H1 (cell line): ENCODE data around the gene GPM6B. TPM values are rescaled to one million over a fixed set of nuclear protein-coding genes. Genes with fewer than 3 reads are reported as not detected.

Experiments
- CTCF ChIA-PET: fragments of 300-600 bp; sonication (Branson Sonifier 250); formaldehyde crosslinking; loops from one replicate; lab custom pipeline; 2021; ENCODE audit not compliant: partially characterized antibody; lab: Charles Lee
- POLR2A ChIA-PET: fragments of 300-600 bp; sonication (Branson Sonifier 250); formaldehyde crosslinking; loops from one replicate; lab custom pipeline; 2021; ENCODE audit warnings: inconsistent platforms; ENCODE audit not compliant: partially characterized antibody; lab: Charles Lee
- DNase-seq, 2 experiments: peaks; one replicate each; pipeline versions ENCODE4 v3.0.0 to v3.0.0-alpha.2; 2010 to 2022; ENCODE audit warnings: low spot score in 2 of 2, low read depth in 1 of 2, mixed read lengths in 1 of 2
- FAIRE-seq: peaks from 2 replicates; lab custom pipeline; 2011; peaks lifted over from hg19 to GRCh38; lab: Jason Lieb, UNC
- H2AFZ ChIP-seq: 2 replicates; pipeline ENCODE4 v1.8.1; 2012; ENCODE audit warnings: low read length, inconsistent platforms
- H2AK5ac ChIP-seq: 2 replicates; pipeline ENCODE4 v1.6.1; 2013; ENCODE audit warnings: low read depth, low read length
- H2BK120ac ChIP-seq: replicated peaks from 2 replicates; pipeline ENCODE3; 2013; ENCODE audit warnings: low read depth, low read length, inconsistent platforms
- H2BK12ac ChIP-seq: 2 replicates; pipeline ENCODE4 v1.6.1; 2013; ENCODE audit warnings: low read depth, low read length
- H2BK15ac ChIP-seq: 2 replicates; pipeline ENCODE4 v1.6.1; 2013; ENCODE audit warnings: low read length
- H2BK20ac ChIP-seq: 2 replicates; pipeline ENCODE4 v1.6.1; 2013; ENCODE audit warnings: low read length
- H2BK5ac ChIP-seq: 2 replicates; pipeline ENCODE4 v1.6.1; 2013; ENCODE audit warnings: low read depth, low read length
- H3K14ac ChIP-seq: 2 replicates; pipeline ENCODE4 v1.6.1; 2013; ENCODE audit warnings: inconsistent platforms; ENCODE audit not compliant: insufficient read length
- H3K18ac ChIP-seq: 2 replicates; pipeline ENCODE4 v1.6.1; 2013; ENCODE audit warnings: low read length; ENCODE audit errors: extremely low read depth
- H3K23ac ChIP-seq: 2 replicates; pipeline ENCODE4 v1.6.1; 2013; ENCODE audit warnings: inconsistent platforms; ENCODE audit not compliant: insufficient read length
- H3K23me2 ChIP-seq: 2 replicates; pipeline ENCODE4 v1.6.1; 2013; ENCODE audit warnings: low read depth, low read length
- H3K27ac ChIP-seq: 2 replicates; pipeline ENCODE4 v1.6.1; 2011; ENCODE audit warnings: low read depth, low read length, inconsistent platforms
- H3K27me3 ChIP-seq, 4 experiments: replicated peaks in 1 of 4; 1 replicate in 1 of 4; 2 replicates in 3 of 4; pipeline versions ENCODE4 v1.6.1 to v1.8.1; 2011 to 2013; ENCODE audit warnings: low read length in 3 of 4, mild to moderate bottlenecking in 3 of 4, inconsistent platforms in 2 of 4, mixed read lengths in 2 of 4, moderate library complexity in 1 of 4; ENCODE audit not compliant: control insufficient read depth in 3 of 4, insufficient read depth in 3 of 4; ENCODE audit errors: extremely low read depth in 1 of 4
- H3K36me3 ChIP-seq, 4 experiments: 2 replicates each; pipeline versions ENCODE4 v1.6.1 to v1.8.1; 2011 to 2013; ENCODE audit warnings: mild to moderate bottlenecking in 4 of 4, low read length in 3 of 4, moderate library complexity in 2 of 4, control low read depth in 1 of 4, inconsistent platforms in 1 of 4; ENCODE audit not compliant: insufficient read depth in 4 of 4, control insufficient read depth in 2 of 4
- H3K4ac ChIP-seq: replicated peaks from 2 replicates; pipeline ENCODE3; 2013; ENCODE audit warnings: low read length, low read depth, mixed read lengths, inconsistent platforms; ENCODE audit not compliant: insufficient read length
- H3K4me1 ChIP-seq, 4 experiments: replicated peaks in 1 of 4; 1 replicate in 1 of 4; 2 replicates in 3 of 4; pipeline versions ENCODE4 v1.6.1 to v1.8.1; 2011 to 2013; ENCODE audit warnings: low read length in 3 of 4, inconsistent platforms in 2 of 4, mixed read lengths in 1 of 4; ENCODE audit not compliant: insufficient read depth in 4 of 4, control insufficient read depth in 3 of 4
- H3K4me2 ChIP-seq, 2 experiments: 2 replicates each; pipeline versions ENCODE4 v1.6.1 to v1.8.1; 2011 to 2013; ENCODE audit warnings: low read depth in 2 of 2, low read length in 2 of 2, control low read depth in 1 of 2, inconsistent platforms in 1 of 2, mild to moderate bottlenecking in 1 of 2; ENCODE audit not compliant: insufficient read depth in 1 of 2
- H3K4me3 ChIP-seq, 4 experiments: fragments of 200-600, 300-600 bp in 1 of 4; sonication (generic), shearing (Covaris generic), sonication (Bioruptor Twin) in 1 of 4; 2 replicates each; pipeline versions ENCODE4 v1.5.1 to v1.8.1; 2011 to 2016; ENCODE audit warnings: low read length in 4 of 4, low read depth in 3 of 4, control low read depth in 2 of 4, inconsistent platforms in 2 of 4, mild to moderate bottlenecking in 2 of 4, mixed read lengths in 1 of 4, moderate library complexity in 1 of 4; ENCODE audit not compliant: insufficient read depth in 2 of 4; ENCODE audit errors: extremely low read depth in 1 of 4
- H3K56ac ChIP-seq: replicated peaks from 2 replicates; pipeline ENCODE3; 2013; ENCODE audit warnings: low read depth, mild to moderate bottlenecking, mixed read lengths, low read length, inconsistent platforms; ENCODE audit not compliant: insufficient read length
- H3K79me1 ChIP-seq: 2 replicates; pipeline ENCODE4 v1.6.1; 2013; ENCODE audit warnings: low read depth, low read length, control low read depth
- H3K79me2 ChIP-seq, 2 experiments: 2 replicates each; pipeline versions ENCODE4 v1.6.1 to v1.8.1; 2012 to 2013; ENCODE audit warnings: low read length in 2 of 2, mild to moderate bottlenecking in 2 of 2, inconsistent platforms in 1 of 2; ENCODE audit not compliant: insufficient read depth in 2 of 2, control insufficient read depth in 1 of 2
- H3K9ac ChIP-seq, 4 experiments: replicated peaks in 1 of 4; 1 replicate in 1 of 4; 2 replicates in 3 of 4; pipeline versions ENCODE4 v1.6.1 to v1.8.1; 2011 to 2013; ENCODE audit warnings: low read depth in 3 of 4, low read length in 3 of 4, control low read depth in 2 of 4, mild to moderate bottlenecking in 2 of 4, moderate library complexity in 2 of 4, inconsistent platforms in 1 of 4; ENCODE audit errors: extremely low read depth in 1 of 4
- H3K9me3 ChIP-seq, 2 experiments: 2 replicates each; pipeline versions ENCODE4 v1.6.1 to v1.8.1; 2012 to 2013; ENCODE audit warnings: mild to moderate bottlenecking in 2 of 2, moderate library complexity in 2 of 2, control low read depth in 1 of 2, inconsistent platforms in 1 of 2, low read depth in 1 of 2, low read length in 1 of 2, mixed read lengths in 1 of 2; ENCODE audit not compliant: insufficient read depth in 2 of 2
- H4K20me1 ChIP-seq, 2 experiments: replicated peaks in 1 of 2; 2 replicates each; pipeline versions ENCODE3 to v1.8.1; 2011 to 2013; ENCODE audit warnings: inconsistent platforms in 2 of 2, low read length in 2 of 2, mild to moderate bottlenecking in 1 of 2; ENCODE audit not compliant: insufficient read depth in 2 of 2, control insufficient read depth in 1 of 2
- H4K5ac ChIP-seq: 2 replicates; pipeline ENCODE4 v1.6.1; 2013; ENCODE audit warnings: low read length, low read depth, mixed read lengths, inconsistent platforms; ENCODE audit not compliant: insufficient read length
- H4K8ac ChIP-seq: 2 replicates; pipeline ENCODE4 v1.8.0; 2013; ENCODE audit warnings: mild to moderate bottlenecking, moderate library complexity, low read length, inconsistent platforms; ENCODE audit not compliant: insufficient read depth; ENCODE audit errors: extremely low read depth
- H4K91ac ChIP-seq: replicated peaks from 2 replicates; pipeline ENCODE3; 2013; ENCODE audit warnings: low read length, mixed read lengths, inconsistent platforms; ENCODE audit not compliant: insufficient read length
- CEBPB ChIP-seq: IDR thresholded peaks from 2 replicates; pipeline ENCODE4 v1.6.1; 2012; ENCODE audit warnings: low read depth, low read length
- CTCF ChIP-seq, 3 experiments: IDR thresholded peaks; 1 replicate in 2 of 3; 2 replicates in 1 of 3; pipeline versions ENCODE4 v1.5.1 to v1.6.1; 2011; ENCODE audit warnings: low read length in 3 of 3, mild to moderate bottlenecking in 3 of 3, inconsistent platforms in 2 of 3, low read depth in 1 of 3, moderate library complexity in 1 of 3; ENCODE audit not compliant: insufficient read depth in 1 of 3; ENCODE audit errors: control extremely low read depth in 1 of 3
- MAX ChIP-seq: IDR thresholded peaks from 2 replicates; pipeline ENCODE4 v1.6.1; 2012; ENCODE audit warnings: inconsistent platforms
- POLR2A ChIP-seq, 2 experiments: IDR thresholded peaks; 1 replicate in 1 of 2; 2 replicates in 1 of 2; pipeline ENCODE4 v1.6.1; 2011; ENCODE audit warnings: low read depth in 2 of 2, low read length in 2 of 2, mild to moderate bottlenecking in 2 of 2; ENCODE audit errors: control extremely low read depth in 1 of 2
- RBBP5 ChIP-seq: IDR thresholded peaks from 2 replicates; pipeline ENCODE4 v1.7.1; 2012; ENCODE audit warnings: low read depth, mild to moderate bottlenecking, inconsistent platforms, low read length, moderate library complexity, borderline replicate concordance
- RNF2 ChIP-seq: fragments of 200-900, 300-1000 bp; sonication (generic); IDR thresholded peaks from 2 replicates; pipeline ENCODE4 v1.7.1; 2016; ENCODE audit warnings: borderline replicate concordance, low read depth, mild to moderate bottlenecking, antibody characterized with exemption, low read length; ENCODE audit not compliant: poor library complexity, severe bottlenecking; ENCODE audit errors: missing control alignments
- SIN3A ChIP-seq, 2 experiments: IDR thresholded peaks in 1 of 2; conservative IDR thresholded peaks in 1 of 2; 2 replicates each; pipeline ENCODE4 v1.6.1; 2011 to 2012; ENCODE audit warnings: low read length in 2 of 2, improper control_type of control experiment in 1 of 2, low read depth in 1 of 2, mild to moderate bottlenecking in 1 of 2
- ZNF274 ChIP-seq: IDR thresholded peaks from 2 replicates; pipeline ENCODE4 v1.7.0; 2012; ENCODE audit warnings: low read length, borderline replicate concordance; ENCODE audit errors: extremely low read depth
- WGBS, 2 experiments: shearing (Covaris generic) in 1 of 2; methylation state at CpG; one replicate each; pipeline versions ENCODE4 v1.1.6 to v1.1.7; 2013 to 2015; ENCODE audit warnings: low lambda C conversion rate in 2 of 2, mixed read lengths in 2 of 2, inconsistent platforms in 1 of 2, low coverage in 1 of 2, missing lambda C conversion rate in 1 of 2; ENCODE audit not compliant: insufficient replicate concordance in 2 of 2, insufficient coverage in 1 of 2, insufficient read length in 1 of 2; ENCODE audit errors: extremely low coverage in 1 of 2, missing lambda C conversion rate in 1 of 2; 5-methylcytosine and 5-hydroxymethylcytosine counted together
- polyA plus RNA-seq, 7 experiments: library from polyadenylated mRNA; depleted of rRNA in 3 of 7; stranded (reverse) in 5 of 7; unstranded in 2 of 7; fragments of >200 nt in 5 of 7; fragments of 200-250 nt in 2 of 7; gene quantifications; 1 replicate in 5 of 7; 2 replicates in 1 of 7; 4 replicates in 1 of 7; pipeline versions ENCODE4 v1.2.1 to v1.2.3, GENCODE V29; 2011 to 2013; ENCODE audit warnings: missing spikeins in 2 of 7, mixed read lengths in 2 of 7
- total RNA-seq: library from RNA; stranded (reverse); fragmentation: NEBNext Ultra II Directional; extraction: Animal tissue kit (Norgen Biotek cat#: 25700); gene quantifications from 2 replicates; pipeline ENCODE4 v1.2.1, GENCODE V29; 2021

The GPM6B gene
- total and polyA plus RNA-seq, 2 of the 8 experiments (the other 6 are each of a cell fraction or from before 2014, with no cell fraction given), result 132 to 175 TPM

- Histone ChIP-seq H3K56ac (no peak overlapping the region), H2BK120ac (no peak overlapping the region), H3K27ac (no peak overlapping the region), H3K79me2 (peaks cover 0 to 31% of the 10 kb centered on the region in 2 experiments; a peak in 2 of 4 replicates), H3K18ac (no peak overlapping the region), H4K5ac (no peak overlapping the region), H4K8ac (no peak overlapping the region), H3K79me1 (no peaks in the 10 kb centered on the region), H3K23me2 (no peaks in the 10 kb centered on the region), H2AFZ (no peak overlapping the region), H3K4me3 (no peak overlapping the region), H4K20me1 (no peaks in the 10 kb centered on the region), H3K27me3 (no peaks in the 10 kb centered on the region), H3K23ac (no peak overlapping the region), H3K9ac (no peak overlapping the region), H2AK5ac (no peak overlapping the region), H2BK20ac (no peak overlapping the region), H3K9me3 (no peaks in the 10 kb centered on the region), H4K91ac (no peak overlapping the region), H3K4ac (no peak overlapping the region), H2BK12ac (no peak overlapping the region), H3K4me1 (peaks cover 0 to 9% (median 1%) of the 10 kb centered on the region in 4 experiments; a peak in 4 of 7 replicates), H3K14ac (no peak overlapping the region), H2BK5ac (no peak overlapping the region), H3K36me3 (no peaks in the 10 kb centered on the region), H3K4me2 (no peak overlapping the region), H2BK15ac (no peak overlapping the region)
- TF ChIP-seq RNF2 (no peak), POLR2A (IDR thresholded peaks at IDR 0.05; ENCODE audit: control extremely low read depth in 1 of 2, low read depth in 2 of 2, low read length in 2 of 2) (no peak), RBBP5 (no peak), CEBPB (no peak), MAX (no peak), CTCF (IDR thresholded peaks at IDR 0.05; ENCODE audit: control extremely low read depth in 1 of 3, insufficient read depth in 1 of 3, low read depth in 1 of 3, low read length in 3 of 3) (no peak), ZNF274 (no peak), SIN3A (conservative IDR thresholded peaks at IDR 0.05 in 1 of 2, IDR thresholded peaks at IDR 0.05 in 1 of 2; ENCODE audit: low read depth in 1 of 2, low read length in 2 of 2) (no peak)
- DNase-seq, result no peak
- ChIA-PET POLR2A (no interaction called here), CTCF (interaction anchor here (0.7 to 1.2 kb wide), 2 partner anchors 30 to 388 kb away, joined by 3 to 4 read pairs; no protein-coding TSS in a partner anchor)
- WGBS, 2 experiments, result 83% methylated on average over 1 of the region's 1 CpG; no CpG with 5 or more reads in 1 of the 2 experiments
- no peak for FAIRE-seq
These were observed 42.8 kb upstream of the GPM6B start for GRCh38 chrX:13859724-13860123.
